Mesenchymal stem cell (in vitro differentiated cells and primary cell): ENCODE results near the gene ZSCAN21.

Source experiments
- DNase-seq: peaks from one replicate; pipeline ENCODE4 v3.0.0-alpha.2; 2013
- H2AFZ ChIP-seq: one replicate; pipeline ENCODE4 v1.6.1; 2013; ENCODE audit warnings: low read depth, mild to moderate bottlenecking, control low read depth, inconsistent platforms, low read length, moderate library complexity
- H2AK5ac ChIP-seq: 2 replicates; pipeline ENCODE4 v1.6.1; 2013; ENCODE audit warnings: low read length, moderate library complexity, mild to moderate bottlenecking, inconsistent platforms; ENCODE audit not compliant: severe bottlenecking
- H2BK120ac ChIP-seq: one replicate; pipeline ENCODE4 v1.6.1; 2013; ENCODE audit warnings: low read depth, mild to moderate bottlenecking, inconsistent platforms, low read length, moderate library complexity
- H2BK12ac ChIP-seq, 2 experiments: one replicate each; pipeline ENCODE4 v1.6.1; 2013; ENCODE audit warnings: inconsistent platforms in 2 of 2, low read length in 2 of 2, mild to moderate bottlenecking in 2 of 2, moderate library complexity in 2 of 2, control low read depth in 1 of 2
- H2BK15ac ChIP-seq: one replicate; pipeline ENCODE4 v1.6.1; 2013; ENCODE audit warnings: mild to moderate bottlenecking, low read depth, inconsistent platforms; ENCODE audit not compliant: poor library complexity, severe bottlenecking
- H2BK5ac ChIP-seq: 2 replicates; pipeline ENCODE4 v1.6.1; 2013; ENCODE audit warnings: low read depth, mild to moderate bottlenecking, low read length, control low read depth, inconsistent platforms; ENCODE audit not compliant: poor library complexity, severe bottlenecking
- H3K14ac ChIP-seq, 2 experiments: one replicate each; pipeline ENCODE4 v1.6.1; 2013; ENCODE audit warnings: inconsistent platforms in 2 of 2, low read length in 2 of 2, control low read depth in 1 of 2, mild to moderate bottlenecking in 1 of 2, moderate library complexity in 1 of 2
- H3K18ac ChIP-seq, 2 experiments: one replicate each; pipeline ENCODE4 v1.6.1; 2013; ENCODE audit warnings: inconsistent platforms in 2 of 2, low read length in 2 of 2, control low read depth in 1 of 2, low read depth in 1 of 2, mild to moderate bottlenecking in 1 of 2
- H3K23ac ChIP-seq, 2 experiments: one replicate each; pipeline ENCODE4 v1.6.1; 2013; ENCODE audit warnings: inconsistent platforms in 2 of 2, low read length in 2 of 2, mild to moderate bottlenecking in 2 of 2, moderate library complexity in 2 of 2, control low read depth in 1 of 2
- H3K27ac ChIP-seq: 2 replicates; pipeline ENCODE4 v1.5.1; 2013; ENCODE audit warnings: mild to moderate bottlenecking, moderate library complexity, low read length, control low read depth, inconsistent platforms; ENCODE audit not compliant: poor library complexity, severe bottlenecking
- H3K27me3 ChIP-seq, 2 experiments: 2 replicates each; pipeline versions ENCODE4 v1.6.1 to v1.7.0; 2013; ENCODE audit warnings: low read length in 2 of 2, mild to moderate bottlenecking in 2 of 2, moderate library complexity in 2 of 2, control low read depth in 1 of 2, inconsistent platforms in 1 of 2; ENCODE audit not compliant: control insufficient read depth in 1 of 2, insufficient read depth in 1 of 2
- H3K36me3 ChIP-seq, 2 experiments: 2 replicates each; pipeline versions ENCODE4 v1.6.1 to v1.7.0; 2013; ENCODE audit warnings: low read length in 2 of 2, control low read depth in 1 of 2, inconsistent platforms in 1 of 2, low read depth in 1 of 2, mild to moderate bottlenecking in 1 of 2; ENCODE audit not compliant: insufficient read depth in 2 of 2, control insufficient read depth in 1 of 2
- H3K4ac ChIP-seq, 2 experiments: one replicate each; pipeline ENCODE4 v1.6.1; 2013; ENCODE audit warnings: inconsistent platforms in 2 of 2, low read length in 2 of 2, mild to moderate bottlenecking in 2 of 2, moderate library complexity in 2 of 2, control low read depth in 1 of 2, low read depth in 1 of 2
- H3K4me1 ChIP-seq: 2 replicates; pipeline ENCODE4 v1.6.1; 2013; ENCODE audit warnings: low read depth, low read length, control low read depth; ENCODE audit not compliant: control insufficient read depth, insufficient read depth
- H3K4me2 ChIP-seq: 2 replicates; pipeline ENCODE4 v1.6.1; 2013; ENCODE audit warnings: low read length, mild to moderate bottlenecking, inconsistent platforms; ENCODE audit not compliant: poor library complexity, severe bottlenecking
- H3K4me3 ChIP-seq, 2 experiments: 2 replicates each; pipeline versions ENCODE4 v1.5.1 to v1.7.0; 2013; ENCODE audit warnings: low read length in 2 of 2, mild to moderate bottlenecking in 2 of 2, control low read depth in 1 of 2, low read depth in 1 of 2; ENCODE audit not compliant: insufficient read depth in 1 of 2
- H3K79me1 ChIP-seq: replicated peaks from 2 replicates; pipeline ENCODE4 v1.6.1; 2013; ENCODE audit warnings: mild to moderate bottlenecking, control low read depth, low read length, inconsistent platforms; ENCODE audit not compliant: poor library complexity, severe bottlenecking
- H3K9ac ChIP-seq: 2 replicates; pipeline ENCODE4 v1.7.0; 2013; ENCODE audit warnings: mild to moderate bottlenecking, low read length, moderate library complexity
- H3K9me3 ChIP-seq: 2 replicates; pipeline ENCODE4 v1.7.0; 2013; ENCODE audit warnings: mild to moderate bottlenecking, low read length; ENCODE audit not compliant: control insufficient read depth
- H4K8ac ChIP-seq: one replicate; pipeline ENCODE4 v1.6.1; 2013; ENCODE audit warnings: inconsistent platforms, mild to moderate bottlenecking, low read length, moderate library complexity
- H4K91ac ChIP-seq: one replicate; pipeline ENCODE4 v1.6.1; 2013; ENCODE audit warnings: mild to moderate bottlenecking, low read length, inconsistent platforms
- WGBS: methylation state at CpG from one replicate; pipeline ENCODE4 v1.1.7; 2013; ENCODE audit warnings: mixed read lengths; 5-methylcytosine and 5-hydroxymethylcytosine counted together

Gene ZSCAN21

GRCh38 chr7:100088095-100088620 lies 38.6 kb downstream of the ZSCAN21 start:
- Histone ChIP-seq H2BK5ac (no peak overlapping the region), H3K4me1 (peaks cover 8% of the 10 kb centered on the region), H2BK120ac (peak overlapping the region; percentile 75), H2BK15ac (no peak overlapping the region), H2AFZ (no peak overlapping the region), H3K9me3 (no peaks in the 10 kb centered on the region), H3K23ac (no peak overlapping the region), H3K79me1 (peaks cover 13% of the 10 kb centered on the region), H3K4me3 (peak overlapping the region; percentile 85 to 97), H3K4ac (peak overlapping the region; percentile 85 to 94), H2BK12ac (peak overlapping the region; percentile 66 to 93), H3K27me3 (no peaks in the 10 kb centered on the region), H3K36me3 (peaks cover 27 to 29% of the 10 kb centered on the region in 2 experiments), H4K91ac (peak overlapping the region; percentile 97), H3K4me2 (peak overlapping the region; percentile 55), H3K9ac (peak overlapping the region; percentile 96), H4K8ac (peak overlapping the region; percentile 97), H3K18ac (peak overlapping the region; percentile 87), H3K14ac (no peak overlapping the region), H3K27ac (peak overlapping the region; percentile 33), H2AK5ac (no peak overlapping the region)
- DNase-seq = no peak
- WGBS = 80% methylated on average over 8 of the region's 11 CpGs

DNA sequence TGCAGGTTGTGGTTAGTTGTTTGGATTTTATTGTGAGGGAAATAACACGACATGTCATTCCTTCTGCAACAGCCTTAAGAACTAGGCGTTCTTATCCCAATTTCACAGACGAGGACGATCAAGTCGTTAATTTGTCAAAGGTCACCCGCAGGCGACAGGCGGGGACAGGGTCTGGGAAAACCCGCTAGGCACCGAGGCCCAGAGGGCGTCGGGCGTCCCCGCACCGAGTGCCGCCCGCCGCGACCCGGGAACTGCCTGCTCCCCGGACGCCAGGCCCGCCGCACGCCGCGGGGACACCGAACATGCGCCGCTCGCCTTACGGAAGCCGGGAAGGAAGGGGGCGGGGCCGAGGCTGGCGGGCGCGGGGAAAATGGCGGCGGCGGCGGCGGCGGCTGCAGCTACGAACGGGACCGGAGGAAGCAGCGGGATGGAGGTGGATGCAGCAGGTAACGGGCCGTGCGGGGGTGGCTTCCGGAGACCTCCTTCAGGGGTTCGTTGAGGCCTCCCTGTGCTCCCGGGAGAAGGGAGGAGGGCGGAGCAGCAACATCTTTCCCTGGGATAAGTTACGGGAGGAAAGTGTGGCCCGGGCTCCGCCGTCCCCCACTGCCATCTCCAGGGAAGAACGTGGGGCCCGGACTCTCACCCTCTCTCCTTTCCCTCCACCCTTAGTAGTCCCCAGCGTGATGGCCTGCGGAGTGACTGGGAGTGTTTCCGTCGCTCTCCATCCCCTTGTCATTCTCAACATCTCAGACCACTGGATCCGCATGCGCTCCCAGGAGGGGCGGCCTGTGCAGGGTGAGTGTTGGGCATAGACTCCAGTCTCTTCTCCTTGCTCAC lies 39.3 kb downstream of the ZSCAN21 start, which contains the start of gene COPS6:
Gene COPS6, plus strand, starts transcription at position 349 of the 837 bp plus-strand sequence. Its CDS starts 22 bp downstream, at position 371.
- peak; percentile 80 for DNase-seq
- H3K9me3 ChIP-seq = no peaks in the 10 kb centered on the region
- under 1% methylated on average over 49 of the region's 68 CpGs for WGBS
- peak within 1 kb of the TSS; percentile 48 for H2AFZ ChIP-seq
- H3K4ac ChIP-seq = peak within 1 kb of the TSS; percentile 85 to 94
- peak within 1 kb of the TSS; percentile 96 for H3K9ac ChIP-seq
- peak within 1 kb of the TSS; percentile 97 for H4K8ac ChIP-seq
- peak within 1 kb of the TSS; percentile 89 to 93 for H3K18ac ChIP-seq
- H3K27ac ChIP-seq = peak within 1 kb of the TSS; percentile 65
- H4K91ac ChIP-seq = peak within 1 kb of the TSS; percentile 97
- H3K4me2 ChIP-seq = peak within 1 kb of the TSS; percentile 90
- peak within 1 kb of the TSS in 1 of 2 experiments; percentile 87 for H3K23ac ChIP-seq
- no peak within 1 kb of the TSS for H2BK5ac ChIP-seq
- H2BK15ac ChIP-seq = peak within 1 kb of the TSS; percentile 96
- H2BK120ac ChIP-seq = peak within 1 kb of the TSS; percentile 88
- H3K14ac ChIP-seq = peak within 1 kb of the TSS in 1 of 2 experiments; percentile 86
- H3K27me3 ChIP-seq = no peaks in the 10 kb centered on the region
- H3K36me3 ChIP-seq = peaks cover 34 to 36% of the 10 kb centered on the region in 2 experiments
- H3K4me1 ChIP-seq = peaks cover 8% of the 10 kb centered on the region
- peaks cover 13% of the 10 kb centered on the region for H3K79me1 ChIP-seq
- peak within 1 kb of the TSS; percentile 66 to 93 for H2BK12ac ChIP-seq
- H2AK5ac ChIP-seq = no peak within 1 kb of the TSS
- H3K4me3 ChIP-seq = peak within 1 kb of the TSS; percentile 85 to 97

- H2BK5ac ChIP-seq = no peak overlapping the region
- peak overlapping the region; percentile 89 to 93 for H3K18ac ChIP-seq
- H4K8ac ChIP-seq = peak overlapping the region; percentile 97
- H3K4me3 ChIP-seq = peak overlapping the region; percentile 85 to 97
- H3K4ac ChIP-seq = peak overlapping the region; percentile 76 to 93
- no peak overlapping the region for H2AK5ac ChIP-seq
- H3K23ac ChIP-seq = peak overlapping the region in 1 of 2 experiments; percentile 87
- H4K91ac ChIP-seq = peak overlapping the region; percentile 94
- 22% methylated on average over 5 of the region's 7 CpGs for WGBS
- H3K36me3 ChIP-seq = peaks cover 38 to 44% of the 10 kb centered on the region in 2 experiments
- H3K27ac ChIP-seq = peak overlapping the region; percentile 65
- H3K4me1 ChIP-seq = peaks cover 8% of the 10 kb centered on the region
- H3K9me3 ChIP-seq = no peaks in the 10 kb centered on the region
- H2BK120ac ChIP-seq = peak overlapping the region; percentile 88
- H2AFZ ChIP-seq = no peak overlapping the region
- peak overlapping the region; percentile 96 for H3K9ac ChIP-seq
- peak; percentile 58 for DNase-seq
- H2BK12ac ChIP-seq = peak overlapping the region; percentile 46 to 79
- H3K27me3 ChIP-seq = no peaks in the 10 kb centered on the region
- H2BK15ac ChIP-seq = peak overlapping the region; percentile 96
- H3K4me2 ChIP-seq = peak overlapping the region; percentile 90
- H3K14ac ChIP-seq = no peak overlapping the region
- H3K79me1 ChIP-seq = peaks cover 14% of the 10 kb centered on the region
Measured at GRCh38 chr7:100089458-100090196, 40.1 kb downstream of the ZSCAN21 start.
